Measurements from ENCODE around the gene CNTNAP2. TPM values are rescaled to one million over a fixed set of nuclear protein-coding genes. Genes with fewer than 3 reads are reported as not detected.

The CNTNAP2 gene
- total RNA-seq, 3 donors from 2014 or later (not counting 1 experiment from before 2014, with no cell fraction given) = 0.18 to 1.1 TPM; not detected in 1

- no peaks in the 10 kb centered on the region for H3K9me3 Mint-ChIP-seq
- Histone ChIP-seq H3K27me3 (ENCODE audit: control insufficient read depth, insufficient read depth, low read length) (no peaks in the 10 kb centered on the region), H3K4me1 (ENCODE audit: control insufficient read depth, insufficient read depth, low read length) (no peaks in the 10 kb centered on the region), H3K27ac (ENCODE audit: low read length) (no peak overlapping the region), H3K9me3 (ENCODE audit: control insufficient read depth, insufficient read depth, low read length) (no peaks in the 10 kb centered on the region), H3K4me3 (ENCODE audit: low read length) (no peak overlapping the region), H3K36me3 (ENCODE audit: control insufficient read depth, insufficient read depth, low read length) (no peaks in the 10 kb centered on the region)
- H3K27me3 Mint-ChIP-seq (ENCODE audit: low read depth in 2 of 2) = no peaks in the 10 kb centered on the region
- ATAC-seq = no peak
- no peak overlapping the region for H3K27ac Mint-ChIP-seq
- TF ChIP-seq CTCF (IDR thresholded peaks at IDR 0.05) = no peak
- DNase-seq = no peak
- H3K36me3 Mint-ChIP-seq = no peaks in the 10 kb centered on the region
- intact Hi-C loops (cut with micrococcal nuclease) = no loop called here
- WGBS (ENCODE audit: insufficient coverage) = 6% methylated on average over 1 of the region's 1 CpG
- peaks cover 7 to 9% of the 10 kb centered on the region in 2 donors for H3K4me1 Mint-ChIP-seq
- H3K4me3 Mint-ChIP-seq = no peak overlapping the region
Observed at GRCh38 chr7:147298611-147299043, 1182.0 kb downstream of the CNTNAP2 start.

- no peaks in the 10 kb centered on the region for H3K27me3 ChIP-seq (ENCODE audit: control insufficient read depth, insufficient read depth, low read length)
- no peak overlapping the region for H3K27ac Mint-ChIP-seq
- DNase-seq (no peak), ATAC-seq (no peak)
- no peak for TF ChIP-seq CTCF (IDR thresholded peaks at IDR 0.05)
- intact Hi-C loops (cut with micrococcal nuclease) = no loop called here
- no peaks in the 10 kb centered on the region for H3K36me3 Mint-ChIP-seq
- 89% methylated on average over 1 of the region's 1 CpG for WGBS (ENCODE audit: insufficient coverage)
- no peak overlapping the region for H3K27ac ChIP-seq (ENCODE audit: low read length)
- no peak overlapping the region for H3K4me3 ChIP-seq (ENCODE audit: low read length)
- no peaks in the 10 kb centered on the region for H3K9me3 Mint-ChIP-seq
- H3K4me1 Mint-ChIP-seq = peaks cover 10 to 11% of the 10 kb centered on the region in 2 donors
- no peaks in the 10 kb centered on the region for H3K9me3 ChIP-seq (ENCODE audit: control insufficient read depth, insufficient read depth, low read length)
- peaks cover 6% of the 10 kb centered on the region for H3K4me1 ChIP-seq (ENCODE audit: control insufficient read depth, insufficient read depth, low read length)
- H3K36me3 ChIP-seq (ENCODE audit: control insufficient read depth, insufficient read depth, low read length) = no peaks in the 10 kb centered on the region
- H3K4me3 Mint-ChIP-seq = no peak overlapping the region
- no peaks in the 10 kb centered on the region for H3K27me3 Mint-ChIP-seq (ENCODE audit: low read depth in 2 of 2)
Observed at GRCh38 chr7:147300293-147300692, 1183.7 kb downstream of the CNTNAP2 start.

GRCh38 chr7:147304376-147304775 lies 1187.8 kb downstream of the CNTNAP2 start:
- DNase-seq (no peak), ATAC-seq (peak in 1 of 3 donors; percentile 64)
- Mint-ChIP-seq H3K27me3 (ENCODE audit: low read depth in 2 of 2) (no peaks in the 10 kb centered on the region), H3K4me3 (no peak overlapping the region), H3K27ac (no peak overlapping the region), H3K9me3 (peaks cover 7 to 8% of the 10 kb centered on the region in 2 donors), H3K36me3 (no peaks in the 10 kb centered on the region), H3K4me1 (peaks cover 10 to 11% of the 10 kb centered on the region in 2 donors)
- no CpG with 5 or more reads among the region's 2 CpGs for WGBS (ENCODE audit: insufficient coverage)
- Histone ChIP-seq H3K4me3 (ENCODE audit: low read length) (no peak overlapping the region), H3K9me3 (ENCODE audit: control insufficient read depth, insufficient read depth, low read length) (no peaks in the 10 kb centered on the region), H3K4me1 (ENCODE audit: control insufficient read depth, insufficient read depth, low read length) (peaks cover 6% of the 10 kb centered on the region), H3K36me3 (ENCODE audit: control insufficient read depth, insufficient read depth, low read length) (no peaks in the 10 kb centered on the region), H3K27ac (ENCODE audit: low read length) (no peak overlapping the region), H3K27me3 (ENCODE audit: control insufficient read depth, insufficient read depth, low read length) (no peaks in the 10 kb centered on the region)
- intact Hi-C loops (cut with micrococcal nuclease) = no loop called here
- no peak for TF ChIP-seq CTCF (IDR thresholded peaks at IDR 0.05)

DNA sequence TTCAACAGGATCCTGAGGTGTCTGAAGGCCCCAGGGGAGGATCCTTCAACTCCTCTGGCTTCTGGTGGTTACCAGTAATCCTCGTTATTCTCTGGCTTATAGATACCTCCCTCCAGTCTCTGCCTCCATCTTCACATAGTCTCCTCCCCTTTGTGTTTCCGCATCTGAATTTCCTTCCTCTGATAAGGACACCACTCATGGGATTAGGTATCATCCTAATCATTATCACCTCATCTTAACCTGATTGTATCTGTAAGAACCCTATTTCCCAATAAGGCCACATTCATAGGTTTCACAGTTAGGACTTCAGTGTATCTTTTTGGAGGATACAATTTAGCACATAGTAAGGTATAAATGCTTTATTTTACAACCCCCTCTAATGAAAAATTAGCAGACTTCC lies 1189.2 kb downstream of the CNTNAP2 start:
- peaks cover 7 to 11% of the 10 kb centered on the region in 2 donors for H3K9me3 Mint-ChIP-seq
- intact Hi-C loops (cut with micrococcal nuclease) = no loop called here
- WGBS (ENCODE audit: insufficient coverage) = 80% methylated on average over 2 of the region's 2 CpGs

More for the DNA sequence above, 1189.2 kb downstream of the CNTNAP2 start:
- Histone ChIP-seq H3K36me3 (ENCODE audit: control insufficient read depth, insufficient read depth, low read length) (no peaks in the 10 kb centered on the region), H3K27ac (ENCODE audit: low read length) (no peak overlapping the region), H3K4me1 (ENCODE audit: control insufficient read depth, insufficient read depth, low read length) (peaks cover 8% of the 10 kb centered on the region), H3K27me3 (ENCODE audit: control insufficient read depth, insufficient read depth, low read length) (no peaks in the 10 kb centered on the region), H3K9me3 (ENCODE audit: control insufficient read depth, insufficient read depth, low read length) (no peaks in the 10 kb centered on the region), H3K4me3 (ENCODE audit: low read length) (no peak overlapping the region)
- no peak for DNase-seq
- TF ChIP-seq CTCF (IDR thresholded peaks at IDR 0.05) = no peak
- Mint-ChIP-seq H3K36me3 (no peaks in the 10 kb centered on the region), H3K27me3 (ENCODE audit: low read depth in 2 of 2) (no peaks in the 10 kb centered on the region), H3K4me3 (no peak overlapping the region), H3K4me1 (peaks cover 12 to 15% of the 10 kb centered on the region in 2 donors), H3K27ac (no peak overlapping the region)
- peak in 1 of 3 donors; percentile 69 for ATAC-seq

All from natural killer cell (primary cell).